ENCODE measurements around the gene HDAC4.

HDAC4 gene

GRCh38 chr2:239345251-239345650 is 55.6 kb downstream of the HDAC4 start:
- DNase-seq = no peak

GRCh38 chr2:239344857-239345216 is 56.0 kb downstream of the HDAC4 start:
- DNase-seq = no peak

- no peak for DNase-seq
These were observed 56.6 kb downstream of the HDAC4 start for GRCh38 chr2:239343946-239344856.

DNA sequence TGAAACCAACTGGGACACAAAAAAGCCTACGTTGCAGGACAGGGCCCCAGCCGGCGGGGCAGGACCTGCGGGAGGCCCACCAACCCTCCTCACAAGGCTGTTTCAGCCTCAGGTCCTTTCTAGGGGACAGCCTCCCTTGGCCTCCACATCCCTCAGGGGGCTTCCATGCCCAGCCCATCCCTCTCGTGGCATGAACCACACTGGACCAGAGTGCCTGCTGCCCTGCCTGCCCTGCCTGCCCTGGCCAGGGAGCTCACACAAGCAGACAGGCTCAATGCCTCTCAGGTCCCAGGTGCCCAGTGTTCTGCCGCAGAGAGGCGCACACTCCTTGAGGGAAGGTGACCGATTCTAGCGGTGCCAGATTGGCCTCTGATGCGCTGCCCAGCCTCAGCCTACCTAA is 57.4 kb downstream of the HDAC4 start:
- DNase-seq = no peak

DNA sequence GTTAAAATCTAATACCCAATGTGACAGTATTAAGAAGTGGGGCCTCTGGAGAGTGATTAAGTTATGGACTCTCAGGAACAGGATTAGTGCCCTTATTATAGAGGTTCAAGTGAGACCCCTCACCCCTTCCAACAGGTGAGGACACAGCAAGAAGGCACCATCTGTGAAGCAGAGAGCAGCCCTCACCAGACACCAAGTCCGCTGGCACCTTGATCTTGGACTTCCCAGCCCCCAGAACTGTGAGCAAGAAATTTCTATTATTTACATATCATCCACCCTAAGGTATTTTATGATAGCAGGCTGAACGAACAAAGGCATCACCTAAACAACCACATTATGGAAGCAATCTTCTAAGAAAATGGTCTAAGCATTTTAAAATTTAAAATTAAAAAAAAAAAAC is 59.0 kb downstream of the HDAC4 start:
- DNase-seq = no peak

DNA sequence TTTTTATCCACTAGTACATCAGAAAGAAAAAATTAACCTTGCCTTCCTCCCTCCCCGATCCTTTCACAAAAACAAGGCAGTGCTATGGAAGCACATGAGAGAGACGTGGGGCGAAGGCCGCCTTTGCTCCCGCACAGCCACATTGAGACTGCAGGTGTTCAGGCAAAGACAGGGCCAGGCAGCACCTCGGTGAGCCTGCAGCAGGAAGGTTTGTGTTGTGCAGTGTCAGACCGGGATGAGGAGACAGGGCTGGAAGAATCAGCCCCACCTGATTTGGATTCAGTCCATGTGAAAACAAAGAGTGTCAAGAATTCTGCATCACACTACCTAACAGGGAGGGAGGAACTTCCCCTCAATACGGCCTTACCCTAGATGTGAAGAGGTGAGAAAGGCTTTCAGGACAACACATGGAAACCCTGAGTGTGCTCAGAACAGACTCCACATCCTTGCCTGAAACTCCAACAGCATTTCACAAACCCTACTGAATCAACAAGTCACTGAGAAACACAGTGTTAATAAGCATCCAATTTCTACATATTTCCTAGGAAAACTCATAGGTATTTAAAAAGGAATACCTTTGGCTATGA is 59.6 kb downstream of the HDAC4 start:
- DNase-seq = no peak

DNA sequence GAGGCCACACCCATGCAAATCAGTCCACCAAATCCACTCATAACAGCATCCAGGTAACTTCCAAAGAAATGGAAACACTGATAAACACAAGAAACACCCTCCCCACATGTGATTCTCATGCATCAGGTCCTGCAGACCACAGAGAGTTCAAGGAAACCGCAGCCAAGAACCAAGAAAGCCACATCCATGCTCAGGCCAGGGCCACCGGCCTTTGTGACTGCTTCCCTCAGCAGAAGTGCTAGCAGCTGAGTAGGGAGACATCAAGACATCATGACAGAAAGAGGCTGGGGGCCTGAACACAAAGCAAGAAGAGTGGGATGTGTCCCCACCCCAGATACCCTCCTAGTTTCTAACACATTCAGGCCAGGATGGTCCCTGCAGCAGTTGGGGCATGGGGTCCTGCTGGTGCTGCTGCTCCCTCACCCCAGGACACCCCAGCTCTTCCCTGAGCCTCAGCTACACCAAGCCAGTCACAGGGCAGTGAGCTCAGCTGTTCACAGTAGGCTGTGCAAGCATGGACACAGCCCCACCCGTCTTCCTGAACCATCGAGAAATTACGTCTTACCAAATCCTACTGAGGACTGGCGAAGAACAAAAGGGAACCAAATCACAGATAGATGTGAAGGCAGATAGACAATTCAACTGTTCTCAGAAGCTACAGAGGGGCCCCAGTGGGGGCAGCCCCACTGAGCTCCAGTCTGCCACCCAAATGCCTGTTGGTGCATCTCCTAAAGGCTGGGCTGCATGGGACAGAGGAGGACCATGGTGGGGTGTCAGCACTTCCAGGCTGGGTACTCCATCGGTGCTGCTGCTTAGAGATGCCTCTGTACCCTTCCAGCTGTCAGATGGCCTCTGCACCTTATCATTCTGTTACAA is 60.9 kb downstream of the HDAC4 start:
- peak; percentile 19 to 29 for DNase-seq

DNA sequence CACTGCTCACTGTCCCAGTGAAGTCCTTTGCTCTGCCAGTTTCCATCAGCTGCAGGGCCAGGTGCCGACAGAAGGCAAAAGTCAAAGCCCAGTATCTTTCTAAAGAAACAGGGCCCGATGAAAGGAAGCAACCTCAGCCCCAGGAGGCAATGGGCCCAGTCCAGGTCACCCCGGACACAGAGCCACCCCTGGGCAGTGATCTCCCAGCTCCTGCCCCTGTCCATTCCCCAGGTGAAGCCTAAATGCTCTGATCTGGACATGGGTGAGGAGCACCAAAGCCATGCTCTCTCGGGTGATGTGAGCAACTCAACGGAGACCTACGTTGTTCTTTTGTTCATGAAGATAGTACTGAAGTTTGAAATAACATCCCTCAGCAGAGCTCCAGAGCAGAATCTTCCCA is 61.6 kb downstream of the HDAC4 start:
- DNase-seq = no peak

- DNase-seq = no peak
These were observed 62.8 kb downstream of the HDAC4 start for GRCh38 chr2:239337877-239338484.

- no peak for DNase-seq
These were observed 63.5 kb downstream of the HDAC4 start for GRCh38 chr2:239337122-239337876.

GRCh38 chr2:239331560-239331959 is 69.3 kb downstream of the HDAC4 start:
- DNase-seq = no peak

- no peak for DNase-seq
These were observed 70.0 kb downstream of the HDAC4 start for GRCh38 chr2:239330836-239331235.

DNA sequence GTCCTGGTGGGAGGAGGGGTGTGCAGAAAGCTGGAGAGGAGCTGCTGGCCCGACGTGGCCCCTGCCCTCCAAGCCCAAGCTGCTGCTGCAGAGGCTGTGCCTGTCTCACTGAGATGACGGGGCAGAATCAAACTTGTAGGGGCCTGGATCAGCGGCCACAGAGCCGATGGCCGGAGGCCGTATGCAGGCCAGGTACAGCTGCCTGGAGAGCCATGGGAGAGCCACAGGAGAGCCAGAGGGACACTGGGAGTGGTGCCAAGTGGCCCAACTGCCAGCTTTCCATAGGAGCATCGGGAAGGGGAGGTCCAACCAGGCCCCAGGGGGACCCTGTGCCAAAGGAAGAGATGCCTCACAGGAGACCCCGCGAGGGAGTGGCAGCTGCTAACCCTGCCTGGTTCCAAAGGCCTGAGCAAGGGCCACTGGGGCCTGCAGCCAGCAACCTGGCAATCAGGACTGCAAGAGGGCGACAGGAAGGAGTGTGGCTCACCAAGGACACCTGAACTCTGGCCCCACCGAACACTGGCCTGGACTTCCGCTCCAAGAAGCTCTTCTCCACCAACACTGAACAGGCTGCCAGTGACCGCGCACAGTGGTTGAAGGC is 70.7 kb downstream of the HDAC4 start:
- DNase-seq = no peak

- no peak for DNase-seq
These were observed 71.4 kb downstream of the HDAC4 start for GRCh38 chr2:239329284-239329971.

- no peak for DNase-seq
These were observed 72.2 kb downstream of the HDAC4 start for GRCh38 chr2:239328351-239329191.

- DNase-seq = no peak
These were observed 73.1 kb downstream of the HDAC4 start for GRCh38 chr2:239327536-239328350.

- peak; percentile 59 to 67 for DNase-seq
These were observed 73.8 kb downstream of the HDAC4 start for GRCh38 chr2:239326831-239327535.

DNA sequence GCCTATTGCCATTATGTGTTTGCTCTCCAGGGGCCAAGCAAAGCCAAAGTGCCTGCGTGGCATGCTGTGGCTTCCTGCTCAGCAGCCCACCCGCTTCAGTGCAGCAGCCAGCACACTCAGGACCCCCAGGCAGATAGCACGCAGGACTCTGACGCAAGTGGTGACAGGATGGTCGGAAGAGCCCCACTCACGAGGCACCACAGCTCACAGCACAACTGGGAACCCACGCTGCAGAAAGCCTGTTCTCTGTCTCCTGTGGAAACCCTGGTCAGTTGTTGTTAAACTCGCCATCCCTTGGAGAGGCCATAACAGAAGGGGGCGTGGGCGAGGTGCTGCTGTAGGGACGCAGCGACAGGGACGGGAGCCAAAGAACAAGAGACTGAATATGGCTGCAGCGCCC is 76.4 kb downstream of the HDAC4 start:
- DNase-seq = no peak

DNA sequence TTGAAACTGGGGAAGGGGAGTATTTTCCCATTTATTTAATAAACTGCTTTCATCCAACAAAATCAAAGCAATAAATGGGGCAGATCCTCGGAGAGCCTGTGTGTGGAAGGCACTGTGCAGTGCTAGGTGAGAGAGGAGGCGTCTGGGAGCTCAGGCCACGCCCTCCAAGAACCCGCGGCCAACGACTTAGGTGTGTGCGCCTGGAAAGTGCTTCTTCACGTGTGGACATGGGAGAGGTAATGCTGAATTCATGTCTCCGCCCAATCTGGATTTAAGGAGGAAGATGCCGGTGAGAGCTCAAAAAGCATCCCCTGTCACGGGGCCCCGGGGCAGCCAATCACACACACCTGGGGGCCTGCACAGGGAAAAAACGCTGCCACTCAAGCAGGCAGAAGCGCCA is 77.4 kb downstream of the HDAC4 start:
- no peak for DNase-seq
